Measurements from ENCODE around the gene DLG5. TPM values are rescaled to one million over a fixed set of nuclear protein-coding genes. Genes with fewer than 3 reads are reported as not detected.
A peak's percentile ranks its signal among the peaks of the same experiment; 100 is the strongest.

Gene DLG5
- total and polyA plus RNA-seq, 4 donors = 10.0 to 70.6 (median 35.4) TPM

DNA sequence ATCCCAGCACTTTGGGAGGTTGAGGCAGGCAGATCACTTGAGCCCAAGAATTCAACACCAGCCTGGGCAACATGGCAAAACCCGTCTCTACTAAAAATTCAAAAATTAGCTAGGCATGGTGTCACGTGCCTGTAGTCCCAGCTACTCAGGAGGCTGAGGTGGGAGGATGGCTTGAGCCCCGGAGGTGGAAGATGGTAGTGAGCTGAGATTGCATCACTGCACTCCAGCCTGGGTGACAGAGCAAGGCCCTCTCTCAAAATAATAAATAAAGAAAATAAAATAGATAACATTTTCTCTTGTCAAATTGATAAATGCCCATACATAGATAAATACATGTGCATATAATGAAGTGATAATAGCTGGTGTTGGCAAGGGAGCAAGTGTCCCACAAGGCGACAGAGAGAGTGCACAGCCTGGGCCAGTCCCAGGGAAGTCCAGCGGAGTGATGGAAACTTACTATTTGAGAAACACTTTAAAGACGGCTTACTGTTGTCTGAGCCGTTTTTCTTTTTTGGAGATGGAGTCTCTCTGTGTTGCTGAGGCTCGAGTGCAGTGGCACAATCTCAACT, 33.4 kb upstream of the DLG5 start:
- H3K4me1 ChIP-seq (ENCODE audit: control insufficient read depth in 1 of 2, insufficient read depth in 2 of 2, low read length in 2 of 2) = no peaks in the 10 kb centered on the region
- intact Hi-C loops (cut with DNase I) = no loop called here
- ATAC-seq (ENCODE audit: low FRiP score) = no peak
- H3K27ac ChIP-seq (ENCODE audit: low read depth in 1 of 2, low read length in 2 of 2) = no peak overlapping the region
- peak in 1 of 2 donors; percentile 4 for DNase-seq
- H3K36me3 ChIP-seq (ENCODE audit: control insufficient read depth in 1 of 2, insufficient read depth in 2 of 2, low read length in 1 of 2) = no peaks in the 10 kb centered on the region
- H3K27me3 ChIP-seq (ENCODE audit: control insufficient read depth in 1 of 2, insufficient read depth in 2 of 2, low read length in 1 of 2) = no peaks in the 10 kb centered on the region
- no peak overlapping the region for H3K4me3 ChIP-seq (ENCODE audit: low read length in 2 of 2)
- 88 to 93% methylated on average over 8 of the region's 8 CpGs for WGBS, 2 donors
- no peaks in the 10 kb centered on the region for H3K9me3 ChIP-seq (ENCODE audit: control insufficient read depth, low read length)

DNA sequence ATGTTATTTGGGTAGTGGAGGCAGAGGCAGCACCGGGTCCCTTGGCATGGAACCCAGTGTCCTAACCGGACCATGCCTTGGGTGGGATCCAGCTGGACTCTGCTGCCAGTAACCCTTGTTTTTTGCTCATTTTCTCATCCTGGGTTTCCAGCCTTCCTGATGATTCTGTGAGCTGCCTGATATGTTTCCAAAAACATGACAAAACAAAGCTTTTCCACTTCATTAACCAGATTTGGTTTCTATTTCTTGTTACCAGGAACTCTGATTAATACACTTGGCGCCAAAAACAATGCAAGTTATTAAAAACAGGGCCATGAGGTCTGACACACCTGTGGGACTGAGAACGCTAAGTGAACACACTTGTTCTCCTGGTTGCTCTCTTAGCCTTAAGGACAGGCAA, 32.8 kb upstream of the DLG5 start:
- Histone ChIP-seq H3K36me3 (ENCODE audit: control insufficient read depth in 1 of 2, insufficient read depth in 2 of 2, low read length in 1 of 2) (no peaks in the 10 kb centered on the region), H3K4me1 (ENCODE audit: control insufficient read depth in 1 of 2, insufficient read depth in 2 of 2, low read length in 2 of 2) (no peaks in the 10 kb centered on the region), H3K27ac (ENCODE audit: low read depth in 1 of 2, low read length in 2 of 2) (no peak overlapping the region), H3K4me3 (ENCODE audit: low read length in 2 of 2) (no peak overlapping the region), H3K27me3 (ENCODE audit: control insufficient read depth in 1 of 2, insufficient read depth in 2 of 2, low read length in 1 of 2) (no peaks in the 10 kb centered on the region), H3K9me3 (ENCODE audit: control insufficient read depth, low read length) (no peaks in the 10 kb centered on the region)
- ATAC-seq (ENCODE audit: low FRiP score) (no peak), DNase-seq (no peak)
- intact Hi-C loops (cut with DNase I) = no loop called here
- 42 to 48% methylated on average over 4 of the region's 4 CpGs for WGBS, 2 donors

GRCh38 chr10:77955136-77955535, 28.6 kb upstream of the DLG5 start:
- no peak for DNase-seq
- no peak for ATAC-seq (ENCODE audit: low FRiP score)
- no peaks in the 10 kb centered on the region for H3K36me3 ChIP-seq (ENCODE audit: control insufficient read depth in 1 of 2, insufficient read depth in 2 of 2, low read length in 1 of 2)
- no peak overlapping the region for H3K4me3 ChIP-seq (ENCODE audit: low read length in 2 of 2)
- no peaks in the 10 kb centered on the region for H3K4me1 ChIP-seq (ENCODE audit: control insufficient read depth in 1 of 2, insufficient read depth in 2 of 2, low read length in 2 of 2)
- WGBS, 2 donors = 86 to 87% methylated on average over 1 of the region's 1 CpG
- H3K27me3 ChIP-seq (ENCODE audit: control insufficient read depth in 1 of 2, insufficient read depth in 2 of 2, low read length in 1 of 2) = no peaks in the 10 kb centered on the region
- H3K27ac ChIP-seq (ENCODE audit: low read depth in 1 of 2, low read length in 2 of 2) = no peak overlapping the region
- intact Hi-C loops (cut with DNase I) = no loop called here
- H3K9me3 ChIP-seq (ENCODE audit: control insufficient read depth, low read length) = no peaks in the 10 kb centered on the region

DNA sequence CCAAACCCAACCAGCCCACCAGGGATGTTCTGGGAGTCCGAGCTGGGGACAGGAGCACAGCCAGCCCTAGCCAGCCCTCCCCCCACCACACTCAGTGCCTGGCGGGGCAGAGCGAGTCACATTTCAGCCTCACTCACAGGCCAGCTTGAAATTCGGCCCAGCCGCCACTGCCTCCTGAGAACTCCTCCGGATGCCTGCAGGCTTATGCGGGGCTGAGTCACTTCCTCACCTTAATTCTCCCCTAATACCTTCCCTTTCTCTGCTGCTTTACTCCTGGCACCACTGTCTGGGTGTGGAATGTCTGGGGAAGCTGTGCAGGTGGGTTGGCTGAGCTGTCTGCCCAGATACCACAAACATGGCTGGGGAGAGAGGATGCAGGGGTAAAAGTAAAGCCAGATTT, 22.6 kb upstream of the DLG5 start:
- ATAC-seq (ENCODE audit: low FRiP score) (no peak), DNase-seq (peak in 1 of 2 donors; percentile 53)
- Histone ChIP-seq H3K27ac (ENCODE audit: low read depth in 1 of 2, low read length in 2 of 2) (no peak overlapping the region), H3K27me3 (ENCODE audit: control insufficient read depth in 1 of 2, insufficient read depth in 2 of 2, low read length in 1 of 2) (no peaks in the 10 kb centered on the region), H3K9me3 (ENCODE audit: control insufficient read depth, low read length) (no peaks in the 10 kb centered on the region), H3K4me3 (ENCODE audit: low read length in 2 of 2) (no peak overlapping the region), H3K4me1 (ENCODE audit: control insufficient read depth in 1 of 2, insufficient read depth in 2 of 2, low read length in 2 of 2) (no peaks in the 10 kb centered on the region), H3K36me3 (ENCODE audit: control insufficient read depth in 1 of 2, insufficient read depth in 2 of 2, low read length in 1 of 2) (no peaks in the 10 kb centered on the region)
- intact Hi-C loops (cut with DNase I) = no loop called here
- 21 to 25% methylated on average over 7 of the region's 7 CpGs for WGBS, 2 donors

GRCh38 chr10:77946084-77946483, 19.5 kb upstream of the DLG5 start:
- Histone ChIP-seq H3K36me3 (ENCODE audit: control insufficient read depth in 1 of 2, insufficient read depth in 2 of 2, low read length in 1 of 2) (no peaks in the 10 kb centered on the region), H3K4me3 (ENCODE audit: low read length in 2 of 2) (no peak overlapping the region), H3K27me3 (ENCODE audit: control insufficient read depth in 1 of 2, insufficient read depth in 2 of 2, low read length in 1 of 2) (no peaks in the 10 kb centered on the region), H3K9me3 (ENCODE audit: control insufficient read depth, low read length) (no peaks in the 10 kb centered on the region), H3K27ac (ENCODE audit: low read depth in 1 of 2, low read length in 2 of 2) (no peak overlapping the region), H3K4me1 (ENCODE audit: control insufficient read depth in 1 of 2, insufficient read depth in 2 of 2, low read length in 2 of 2) (no peaks in the 10 kb centered on the region)
- intact Hi-C loops (cut with DNase I) = no loop called here
- WGBS, 2 donors = 31 to 48% methylated on average over 2 of the region's 2 CpGs
- ATAC-seq (ENCODE audit: low FRiP score) (no peak), DNase-seq (peak in 1 of 2 donors; percentile 27)

- no peaks in the 10 kb centered on the region for H3K4me1 ChIP-seq (ENCODE audit: control insufficient read depth in 1 of 2, insufficient read depth in 2 of 2, low read length in 2 of 2)
- no peak for ATAC-seq (ENCODE audit: low FRiP score)
- intact Hi-C loops (cut with DNase I) = no loop called here
- no peaks in the 10 kb centered on the region for H3K36me3 ChIP-seq (ENCODE audit: control insufficient read depth in 1 of 2, insufficient read depth in 2 of 2, low read length in 1 of 2)
- no peaks in the 10 kb centered on the region for H3K9me3 ChIP-seq (ENCODE audit: control insufficient read depth, low read length)
- 56 to 58% methylated on average over 4 of the region's 4 CpGs for WGBS, 2 donors
- DNase-seq = no peak
- no peak overlapping the region for H3K4me3 ChIP-seq (ENCODE audit: low read length in 2 of 2)
- no peak overlapping the region for H3K27ac ChIP-seq (ENCODE audit: low read depth in 1 of 2, low read length in 2 of 2)
- no peaks in the 10 kb centered on the region for H3K27me3 ChIP-seq (ENCODE audit: control insufficient read depth in 1 of 2, insufficient read depth in 2 of 2, low read length in 1 of 2)
Measured at GRCh38 chr10:77944519-77944918, 18.0 kb upstream of the DLG5 start.

DNA sequence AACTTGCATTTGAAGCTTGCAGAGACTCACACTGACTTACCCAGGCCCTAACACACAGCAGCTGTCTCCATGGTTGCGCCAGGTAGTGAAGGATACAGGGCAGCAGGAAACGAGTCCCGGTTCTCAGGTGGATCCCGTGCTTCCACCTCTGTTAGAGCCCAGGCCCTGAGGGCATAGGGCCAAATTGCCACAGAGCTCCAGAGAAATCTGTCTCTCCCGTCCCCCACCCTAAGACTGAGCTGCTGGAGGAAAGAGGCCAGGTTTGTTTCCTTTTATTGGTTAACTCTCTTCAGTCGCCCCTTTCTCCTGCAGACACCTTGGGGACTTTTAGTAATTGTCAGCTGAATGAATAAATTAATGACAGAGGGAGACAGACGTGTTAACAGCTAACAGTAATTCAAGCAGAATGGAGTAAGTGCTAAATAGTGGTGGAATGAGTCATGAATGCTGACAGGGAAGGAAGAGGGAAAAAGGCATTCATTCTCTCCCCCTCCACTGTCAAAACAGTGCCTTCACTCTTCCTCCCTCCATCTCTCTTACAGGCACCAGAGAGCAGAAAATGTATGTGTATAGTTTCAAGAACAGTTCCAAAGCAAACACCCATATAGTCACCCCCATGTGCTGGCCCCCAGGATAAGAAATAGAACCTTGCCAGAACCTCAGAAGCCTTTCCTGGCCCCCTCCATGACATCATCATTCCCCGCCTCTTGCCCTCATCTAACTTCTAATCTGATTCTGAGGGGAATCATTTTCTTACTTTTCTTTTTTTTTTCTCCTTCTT, 16.8 kb upstream of the DLG5 start:
- Histone ChIP-seq H3K4me3 (ENCODE audit: low read length in 2 of 2) (no peak overlapping the region), H3K9me3 (ENCODE audit: control insufficient read depth, low read length) (no peaks in the 10 kb centered on the region), H3K4me1 (ENCODE audit: control insufficient read depth in 1 of 2, insufficient read depth in 2 of 2, low read length in 2 of 2) (no peaks in the 10 kb centered on the region), H3K27me3 (ENCODE audit: control insufficient read depth in 1 of 2, insufficient read depth in 2 of 2, low read length in 1 of 2) (no peaks in the 10 kb centered on the region), H3K27ac (ENCODE audit: low read depth in 1 of 2, low read length in 2 of 2) (no peak overlapping the region), H3K36me3 (ENCODE audit: control insufficient read depth in 1 of 2, insufficient read depth in 2 of 2, low read length in 1 of 2) (no peaks in the 10 kb centered on the region)
- ATAC-seq (ENCODE audit: low FRiP score) (no peak), DNase-seq (peak in 1 of 2 donors; percentile 48)
- intact Hi-C loops (cut with DNase I) = no loop called here
- 34 to 37% methylated on average over 8 of the region's 8 CpGs for WGBS, 2 donors

DNA sequence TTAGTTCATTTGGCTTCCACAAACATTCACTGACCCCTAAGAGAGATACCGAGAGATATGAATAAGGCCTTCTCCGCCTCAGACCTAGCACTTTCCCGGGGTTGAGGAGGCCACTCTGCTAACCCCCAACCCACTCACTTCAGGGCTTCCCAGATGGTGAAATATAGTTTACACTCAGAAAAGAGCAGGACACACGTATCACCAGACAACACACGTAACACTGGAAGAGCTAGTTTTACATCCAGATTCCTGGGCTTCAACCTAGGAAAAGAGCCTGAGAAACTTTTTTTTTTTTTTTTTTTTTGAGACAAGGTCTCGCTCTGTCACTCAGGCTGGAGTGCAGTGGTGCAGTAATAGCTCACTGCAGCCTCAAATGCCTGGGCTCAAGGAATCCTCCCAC, 15.2 kb upstream of the DLG5 start:
- intact Hi-C loops (cut with DNase I) = no loop called here
- Histone ChIP-seq H3K36me3 (ENCODE audit: control insufficient read depth in 1 of 2, insufficient read depth in 2 of 2, low read length in 1 of 2) (no peaks in the 10 kb centered on the region), H3K27ac (ENCODE audit: low read depth in 1 of 2, low read length in 2 of 2) (no peak overlapping the region), H3K9me3 (ENCODE audit: control insufficient read depth, low read length) (no peaks in the 10 kb centered on the region), H3K4me1 (ENCODE audit: control insufficient read depth in 1 of 2, insufficient read depth in 2 of 2, low read length in 2 of 2) (no peaks in the 10 kb centered on the region), H3K27me3 (ENCODE audit: control insufficient read depth in 1 of 2, insufficient read depth in 2 of 2, low read length in 1 of 2) (no peaks in the 10 kb centered on the region), H3K4me3 (ENCODE audit: low read length in 2 of 2) (no peak overlapping the region)
- 94 to 95% methylated on average over 6 of the region's 6 CpGs for WGBS, 2 donors
- ATAC-seq (ENCODE audit: low FRiP score) (no peak), DNase-seq (peak in 1 of 2 donors; percentile 0)

- intact Hi-C loops (cut with DNase I) = no loop called here
Measured at GRCh38 chr10:77940627-77941026, 14.1 kb upstream of the DLG5 start.

More at GRCh38 chr10:77940627-77941026, 14.1 kb upstream of the DLG5 start:
- Histone ChIP-seq H3K36me3 (ENCODE audit: control insufficient read depth in 1 of 2, insufficient read depth in 2 of 2, low read length in 1 of 2) (no peaks in the 10 kb centered on the region), H3K27ac (ENCODE audit: low read depth in 1 of 2, low read length in 2 of 2) (no peak overlapping the region), H3K9me3 (ENCODE audit: control insufficient read depth, low read length) (no peaks in the 10 kb centered on the region), H3K4me1 (ENCODE audit: control insufficient read depth in 1 of 2, insufficient read depth in 2 of 2, low read length in 2 of 2) (no peaks in the 10 kb centered on the region), H3K4me3 (ENCODE audit: low read length in 2 of 2) (no peak overlapping the region), H3K27me3 (ENCODE audit: control insufficient read depth in 1 of 2, insufficient read depth in 2 of 2, low read length in 1 of 2) (no peaks in the 10 kb centered on the region)
- 82 to 90% methylated on average over 3 of the region's 3 CpGs for WGBS, 2 donors
- ATAC-seq (ENCODE audit: low FRiP score) = no peak
- DNase-seq = peak in 1 of 2 donors; percentile 6
